Hepatocyte (in vitro differentiated cells): Measurements from ENCODE around the gene TBXAS1. TPM values are rescaled to one million over a fixed set of nuclear protein-coding genes. Genes with fewer than 3 reads are reported as not detected.

Experiments used
- DNase-seq: peaks from one replicate; pipeline ENCODE4 v3.0.0-alpha.2; 2016; ENCODE audit warnings: low spot score
- H2AFZ ChIP-seq: fragments of 200-600 bp; sonication (generic); 2 replicates; pipeline ENCODE4 v1.6.0; 2016; ENCODE audit warnings: antibody characterized with exemption, mild to moderate bottlenecking
- H3K27ac ChIP-seq: fragments of 200-600 bp; sonication (generic); 2 replicates; pipeline ENCODE4 v1.5.1; 2016; ENCODE audit warnings: mild to moderate bottlenecking
- H3K27me3 ChIP-seq: fragments of 200-600 bp; sonication (generic); 2 replicates; pipeline ENCODE4 v1.6.1; 2016
- H3K36me3 ChIP-seq: fragments of 200-600 bp; sonication (generic); replicated peaks from 2 replicates; pipeline ENCODE4 v1.5.1; 2016; ENCODE audit warnings: low read depth; ENCODE audit not compliant: insufficient read depth
- H3K4me1 ChIP-seq: fragments of 200-600 bp; sonication (generic); 2 replicates; pipeline ENCODE4 v1.5.1; 2016; ENCODE audit warnings: mild to moderate bottlenecking, moderate library complexity; ENCODE audit not compliant: insufficient read depth
- H3K4me2 ChIP-seq: fragments of 200-600 bp; sonication (generic); 2 replicates; pipeline ENCODE4 v1.6.0; 2016
- H3K4me3 ChIP-seq: fragments of 200-600 bp; sonication (generic); 2 replicates; pipeline ENCODE4 v1.5.1; 2016; ENCODE audit warnings: mild to moderate bottlenecking
- H3K79me2 ChIP-seq: fragments of 200-600 bp; sonication (generic); 2 replicates; pipeline ENCODE4 v1.6.0; 2017; ENCODE audit warnings: mild to moderate bottlenecking
- H3K9me2 ChIP-seq: fragments of 200-600 bp; sonication (generic); replicated peaks from 2 replicates; pipeline ENCODE4 v1.6.0; 2017; ENCODE audit warnings: mild to moderate bottlenecking; ENCODE audit not compliant: insufficient read depth
- H3K9me3 ChIP-seq: fragments of 200-600 bp; sonication (generic); 2 replicates; pipeline ENCODE4 v1.5.1; 2016; ENCODE audit warnings: low read depth, mild to moderate bottlenecking
- H4K20me1 ChIP-seq: fragments of 200-600 bp; sonication (generic); 2 replicates; pipeline ENCODE4 v1.6.0; 2016; ENCODE audit warnings: mild to moderate bottlenecking; ENCODE audit not compliant: insufficient read depth, poor library complexity, severe bottlenecking
- CTCF ChIP-seq: fragments of 200-600 bp; sonication (generic); IDR thresholded peaks from 2 replicates; pipeline ENCODE4 v1.5.1; 2016; ENCODE audit warnings: antibody characterized with exemption, mild to moderate bottlenecking; ENCODE audit not compliant: poor library complexity
- EZH2 ChIP-seq: fragments of 200-600 bp; sonication (generic); IDR thresholded peaks from 2 replicates; pipeline ENCODE4 v1.6.1; 2016; ENCODE audit warnings: antibody characterized with exemption, mild to moderate bottlenecking, borderline replicate concordance
- EZH2phosphoT487 ChIP-seq: fragments of 200-600 bp; sonication (generic); IDR thresholded peaks from one replicate; pipeline ENCODE4 v1.6.1; 2018; ENCODE audit warnings: antibody characterized with exemption, mild to moderate bottlenecking, low read depth, moderate library complexity; ENCODE audit not compliant: unreplicated experiment, severe bottlenecking
- WGBS: methylation state at CpG from one replicate; pipeline ENCODE4 v1.1.6; 2016; ENCODE audit warnings: low lambda C conversion rate; ENCODE audit errors: missing lambda C conversion rate; 5-methylcytosine and 5-hydroxymethylcytosine counted together
- polyA plus RNA-seq: library from polyadenylated mRNA; unstranded; fragments of >200 nt; fragmentation: Nextera tagmentation; extraction: Ambion mirVana; gene quantifications from 2 replicates; pipeline ENCODE4 v1.2.1, GENCODE V29; 2016
- total RNA-seq: library from RNA; depleted of rRNA; stranded (reverse); fragments of >200 nt; gene quantifications from 2 replicates; pipeline ENCODE4 v1.2.3, GENCODE V29; 2014

Gene TBXAS1
- total and polyA plus RNA-seq, 2 experiments from 2014 or later = 3.9 to 11.5 TPM

GRCh38 chr7:139808427-139808826 is 20.6 kb upstream of the TBXAS1 start:
- Histone ChIP-seq H3K9me2 (no peaks in the 10 kb centered on the region), H3K4me2 (no peak overlapping the region), H3K9me3 (no peaks in the 10 kb centered on the region), H3K4me1 (no peaks in the 10 kb centered on the region), H3K79me2 (no peaks in the 10 kb centered on the region), H4K20me1 (no peaks in the 10 kb centered on the region), H3K27me3 (no peaks in the 10 kb centered on the region), H2AFZ (no peak overlapping the region), H3K4me3 (no peak overlapping the region), H3K27ac (no peak overlapping the region), H3K36me3 (no peaks in the 10 kb centered on the region)
- WGBS = 96% methylated on average over 3 of the region's 3 CpGs
- TF ChIP-seq EZH2phosphoT487 (no peak), EZH2 (no peak), CTCF (no peak)
- no peak for DNase-seq

- Histone ChIP-seq H4K20me1 (no peaks in the 10 kb centered on the region), H3K27me3 (no peaks in the 10 kb centered on the region), H3K36me3 (no peaks in the 10 kb centered on the region), H3K4me3 (no peak overlapping the region), H3K4me2 (no peak overlapping the region), H3K27ac (no peak overlapping the region), H3K9me2 (no peaks in the 10 kb centered on the region), H3K4me1 (no peaks in the 10 kb centered on the region), H3K9me3 (no peaks in the 10 kb centered on the region), H2AFZ (no peak overlapping the region), H3K79me2 (no peaks in the 10 kb centered on the region)
- DNase-seq = no peak
- TF ChIP-seq EZH2 = no peak
- TF ChIP-seq CTCF = no peak
- no peak for TF ChIP-seq EZH2phosphoT487
These were observed 20.1 kb upstream of the TBXAS1 start for GRCh38 chr7:139808846-139809442.

- Histone ChIP-seq H3K79me2 (no peaks in the 10 kb centered on the region), H3K4me3 (no peak overlapping the region), H4K20me1 (no peaks in the 10 kb centered on the region), H2AFZ (no peak overlapping the region), H3K27me3 (no peaks in the 10 kb centered on the region), H3K9me2 (no peaks in the 10 kb centered on the region), H3K4me2 (no peak overlapping the region), H3K36me3 (no peaks in the 10 kb centered on the region), H3K27ac (no peak overlapping the region), H3K4me1 (no peaks in the 10 kb centered on the region), H3K9me3 (no peaks in the 10 kb centered on the region)
- TF ChIP-seq EZH2 = no peak
- no peak for TF ChIP-seq EZH2phosphoT487
- TF ChIP-seq CTCF = no peak
- 75% methylated on average over 2 of the region's 2 CpGs for WGBS
- DNase-seq = no peak
These were observed 18.0 kb upstream of the TBXAS1 start for GRCh38 chr7:139811066-139811465.

- DNase-seq = no peak
- Histone ChIP-seq H3K27ac (no peak overlapping the region), H4K20me1 (no peaks in the 10 kb centered on the region), H3K36me3 (no peaks in the 10 kb centered on the region), H2AFZ (no peak overlapping the region), H3K4me1 (no peaks in the 10 kb centered on the region), H3K9me2 (no peaks in the 10 kb centered on the region), H3K79me2 (no peaks in the 10 kb centered on the region), H3K4me2 (no peak overlapping the region), H3K9me3 (no peaks in the 10 kb centered on the region), H3K27me3 (no peaks in the 10 kb centered on the region), H3K4me3 (no peak overlapping the region)
- WGBS = 98% methylated on average over 6 of the region's 6 CpGs
- TF ChIP-seq CTCF = no peak
- TF ChIP-seq EZH2phosphoT487 = no peak
- TF ChIP-seq EZH2 = no peak
These were observed 15.9 kb upstream of the TBXAS1 start for GRCh38 chr7:139813151-139813550.
